Measurements from ENCODE around the gene PHACTR4.
"Not testable (repeated sequence)": the region's sequence is repeated elsewhere in the genome, so short reads cannot be mapped to it uniquely, and the experiment has no call there.

Gene PHACTR4

DNA sequence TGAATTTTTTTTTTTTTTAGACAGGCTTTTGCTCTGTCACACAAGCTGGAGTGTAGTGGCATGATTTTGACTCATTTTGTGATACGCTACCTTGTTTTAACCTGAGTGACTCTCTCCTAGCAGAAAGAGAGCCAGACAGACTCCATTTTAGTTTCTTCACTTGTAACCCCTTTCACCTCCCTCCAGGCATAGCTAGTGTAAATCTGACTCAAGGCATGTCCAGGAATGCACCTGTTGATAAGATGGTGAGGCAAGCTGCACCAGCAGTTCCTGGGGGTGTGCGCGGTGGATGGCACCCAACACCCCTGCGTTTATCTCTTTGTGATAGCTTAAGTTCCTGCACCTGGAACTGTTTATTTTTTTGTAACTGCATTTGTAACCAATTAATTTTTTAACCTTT, 4.7 kb upstream of the PHACTR4 start:
- CTCF ChIA-PET: interaction anchor here (0.6 kb wide), 1 partner anchor 68 kb away, joined by 5 read pairs; no protein-coding TSS in a partner anchor

GRCh38 chr1:28365864-28366263, 3.7 kb upstream of the PHACTR4 start:
- CTCF ChIA-PET: no interaction called here
- DNase-seq (ENCODE audit: extremely low spot score): no peak
- POLR2A ChIA-PET: interaction anchor here (0.8 to 1.9 kb wide), 3 partner anchors 106 to 130 kb away, joined by 3 to 6 read pairs (median 5); partner anchors contain the start of gene ATP5IF1
- TF ChIP-seq SUZ12 (IDR thresholded peaks at IDR 0.05) (no peak), ARNT (IDR thresholded peaks at IDR 0.05) (no peak), CTBP1 (IDR thresholded peaks at IDR 0.05; ENCODE audit: borderline replicate concordance) (no peak), L3MBTL2 (conservative IDR thresholded peaks at IDR 0.05) (no peak), BHLHE40 (IDR thresholded peaks at IDR 0.05; ENCODE audit: borderline replicate concordance) (no peak), FOXA1 (IDR thresholded peaks at IDR 0.05) (no peak), TARDBP (IDR thresholded peaks at IDR 0.05) (no peak), SP1 (IDR thresholded peaks at IDR 0.05) (no peak), FOXK2 (IDR thresholded peaks at IDR 0.05) (no peak), HDGF (IDR thresholded peaks at IDR 0.05; ENCODE audit: borderline replicate concordance) (no peak), NFRKB (IDR thresholded peaks at IDR 0.05) (no peak), ELF4 (IDR thresholded peaks at IDR 0.05) (no peak), PKNOX1 (IDR thresholded peaks at IDR 0.05) (no peak), LEF1 (IDR thresholded peaks at IDR 0.05; ENCODE audit: borderline replicate concordance) (no peak), ZNF384 (IDR thresholded peaks at IDR 0.05) (no peak), FOXM1 (IDR thresholded peaks at IDR 0.05; ENCODE audit: borderline replicate concordance) (no peak)

More for the DNA sequence above, 4.7 kb upstream of the PHACTR4 start:
- POLR2A ChIA-PET: interaction anchor here (0.8 to 1.9 kb wide), 3 partner anchors 105 to 129 kb away, joined by 3 to 6 read pairs (median 5); partner anchors contain the start of gene ATP5IF1
- no peak for TF ChIP-seq ZNF384 (IDR thresholded peaks at IDR 0.05)
- TF ChIP-seq BHLHE40 (IDR thresholded peaks at IDR 0.05; ENCODE audit: borderline replicate concordance): no peak
- no peak for TF ChIP-seq PKNOX1 (IDR thresholded peaks at IDR 0.05)
- no peak for TF ChIP-seq TARDBP (IDR thresholded peaks at IDR 0.05)
- TF ChIP-seq FOXM1 (IDR thresholded peaks at IDR 0.05; ENCODE audit: borderline replicate concordance): no peak
- no peak for TF ChIP-seq FOXA1 (IDR thresholded peaks at IDR 0.05)
- no peak for TF ChIP-seq FOXK2 (IDR thresholded peaks at IDR 0.05)
- TF ChIP-seq HDGF (IDR thresholded peaks at IDR 0.05; ENCODE audit: borderline replicate concordance): no peak
- TF ChIP-seq L3MBTL2 (conservative IDR thresholded peaks at IDR 0.05): no peak
- DNase-seq (ENCODE audit: extremely low spot score): no peak

- DNase-seq (ENCODE audit: extremely low spot score): not testable (repeated sequence)
- POLR2A ChIA-PET: interaction anchor here (1.2 to 2.3 kb wide), 6 partner anchors 10 to 280 kb away, joined by 4 to 14 read pairs (median 6); partner anchors contain the start of genes EYA3, MED18 and SESN2
- CTCF ChIA-PET: interaction anchor here (0.7 to 1.8 kb wide), 4 partner anchors 9 to 415 kb away, joined by 3 to 23 read pairs (median 6); no protein-coding TSS in a partner anchor
Measured at GRCh38 chr1:28368608-28369007, 932 bp upstream of the PHACTR4 start.

DNA sequence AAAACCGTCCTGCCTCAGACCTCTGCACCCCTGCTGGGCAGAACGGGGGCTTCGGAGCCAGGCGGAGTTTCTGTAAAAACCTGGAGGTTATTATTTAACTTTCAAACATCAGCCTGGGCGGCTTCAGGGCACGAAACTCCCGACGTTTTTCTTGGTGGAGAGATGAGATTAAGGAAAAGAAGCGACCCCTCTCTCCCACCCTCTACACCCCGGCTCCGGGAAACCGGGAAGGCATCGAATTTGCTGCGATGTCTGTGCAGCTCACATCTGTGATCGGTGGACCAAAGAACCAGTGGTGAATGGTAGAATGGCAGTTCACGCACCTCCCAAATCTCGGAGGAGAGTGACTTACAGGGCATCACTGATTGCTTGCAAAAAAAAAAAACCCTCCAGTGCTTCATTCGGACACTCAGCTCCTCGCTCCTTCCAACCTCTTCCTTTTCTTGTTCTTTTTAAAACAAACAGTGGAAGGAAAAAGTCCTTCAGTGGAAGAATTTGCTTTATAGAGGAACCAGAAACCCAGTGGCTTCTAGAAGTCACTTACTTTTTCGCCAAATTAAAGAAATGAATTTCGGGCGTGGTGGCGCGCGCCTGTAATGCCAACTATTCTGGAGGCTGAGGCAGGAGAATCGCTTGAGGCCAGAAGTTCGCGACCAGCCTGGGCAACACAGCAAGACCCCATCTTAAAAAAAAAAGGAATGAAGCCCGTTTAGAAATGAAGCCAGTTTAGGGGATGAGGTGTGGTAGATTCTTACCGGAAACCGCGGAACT, 884 bp downstream of the PHACTR4 start:
- peak; percentile 68 for DNase-seq (ENCODE audit: extremely low spot score)
- TF ChIP-seq L3MBTL2 (conservative IDR thresholded peaks at IDR 0.05) (no peak), FOXM1 (IDR thresholded peaks at IDR 0.05; ENCODE audit: borderline replicate concordance) (no peak), BHLHE40 (IDR thresholded peaks at IDR 0.05; ENCODE audit: borderline replicate concordance) (no peak), ZNF384 (IDR thresholded peaks at IDR 0.05) (peak; percentile 84), LEF1 (IDR thresholded peaks at IDR 0.05; ENCODE audit: borderline replicate concordance) (no peak), SP1 (IDR thresholded peaks at IDR 0.05) (no peak)
- ChIA-PET CTCF (interaction anchor here (0.6 to 1.0 kb wide), 2 partner anchors 9 to 187 kb away, joined by 3 to 6 read pairs; no protein-coding TSS in a partner anchor), POLR2A (interaction anchor here (0.9 to 1.0 kb wide), 3 partner anchors 42 to 278 kb away, joined by 3 to 4 read pairs (median 4); partner anchors contain the start of genes ATP5IF1, MED18 and RNU11)

GRCh38 chr1:28371010-28371377, 1.5 kb downstream of the PHACTR4 start:
- no peak for DNase-seq (ENCODE audit: extremely low spot score)

More at GRCh38 chr1:28371010-28371377, 1.5 kb downstream of the PHACTR4 start:
- no peak for TF ChIP-seq BHLHE40 (IDR thresholded peaks at IDR 0.05; ENCODE audit: borderline replicate concordance)
- no peak for TF ChIP-seq HDGF (IDR thresholded peaks at IDR 0.05; ENCODE audit: borderline replicate concordance)
- no peak for TF ChIP-seq ELF4 (IDR thresholded peaks at IDR 0.05)
- no peak for TF ChIP-seq FOXK2 (IDR thresholded peaks at IDR 0.05)
- TF ChIP-seq PKNOX1 (IDR thresholded peaks at IDR 0.05): no peak
- no peak for TF ChIP-seq ARNT (IDR thresholded peaks at IDR 0.05)
- TF ChIP-seq L3MBTL2 (conservative IDR thresholded peaks at IDR 0.05): no peak
- no peak for TF ChIP-seq ZNF384 (IDR thresholded peaks at IDR 0.05)
- TF ChIP-seq TARDBP (IDR thresholded peaks at IDR 0.05): no peak
- no peak for TF ChIP-seq CTBP1 (IDR thresholded peaks at IDR 0.05; ENCODE audit: borderline replicate concordance)
- TF ChIP-seq SUZ12 (IDR thresholded peaks at IDR 0.05): no peak
- no peak for TF ChIP-seq NFRKB (IDR thresholded peaks at IDR 0.05)
- no peak for TF ChIP-seq FOXM1 (IDR thresholded peaks at IDR 0.05; ENCODE audit: borderline replicate concordance)
- no peak for TF ChIP-seq LEF1 (IDR thresholded peaks at IDR 0.05; ENCODE audit: borderline replicate concordance)
- TF ChIP-seq FOXA1 (IDR thresholded peaks at IDR 0.05): no peak
- no peak for TF ChIP-seq SP1 (IDR thresholded peaks at IDR 0.05)
- ChIA-PET POLR2A (interaction anchor here (0.9 to 1.0 kb wide), 2 partner anchors 42 to 135 kb away, joined by 4 read pairs; partner anchors contain the start of genes ATP5IF1 and MED18), CTCF (interaction anchor here (1.0 kb wide), 1 partner anchor 10 kb away, joined by 6 read pairs; no protein-coding TSS in a partner anchor)
